Right lobe of liver (tissue), 6 donors: ENCODE data around the gene HSPG2. TPM values are rescaled to one million over a fixed set of nuclear protein-coding genes. Genes with fewer than 3 reads are reported as not detected.

Experiments used
- ATAC-seq, 4 donors: fragments of 200-7000 bp; cut with Tn5 transposase; one replicate each; pipeline ENCODE4 v1.9.1; 2020; ENCODE audit warnings: mild to moderate bottlenecking in 4 of 4, moderate library complexity in 4 of 4
- DNase-seq, 3 donors: peaks; one replicate each; pipeline ENCODE4 v3.0.0-alpha.2; 2020
- H3K27ac ChIP-seq, 3 donors: fragments of 200-600 bp; one replicate each; pipeline ENCODE4 v1.8.0; 2022
- H3K27me3 ChIP-seq, 2 donors: fragments of 200-600 bp; one replicate each; pipeline ENCODE4 v1.8.0; 2022
- H3K36me3 ChIP-seq, 4 donors: fragments of 200-600 bp; sonication (generic) in 1 of 4; one replicate each; pipeline versions ENCODE4 v1.5.1 to v1.8.0; 2017 to 2022; ENCODE audit warnings: control low read depth in 1 of 4
- H3K4me1 ChIP-seq, 4 donors: fragments of 200-600 bp; sonication (generic) in 1 of 4; one replicate each; pipeline versions ENCODE4 v1.5.1 to v1.8.0; 2017 to 2022; ENCODE audit warnings: control low read depth in 1 of 4
- H3K4me3 ChIP-seq, 3 donors: fragments of 200-600 bp; one replicate each; pipeline ENCODE4 v1.8.0; 2022
- H3K9me3 ChIP-seq, 4 donors: fragments of 200-600 bp; sonication (generic) in 1 of 4; one replicate each; pipeline versions ENCODE4 v1.5.1 to v1.8.0; 2017 to 2022; ENCODE audit warnings: control low read depth in 1 of 4
- CTCF ChIP-seq, 4 donors: fragments of 200-600 bp in 3 of 4; fragments of 450-650 bp in 1 of 4; IDR thresholded peaks; one replicate each; pipeline versions ENCODE4 v1.5.1 to v1.8.0; 2016 to 2022; ENCODE audit warnings: antibody characterized with exemption in 4 of 4, mild to moderate bottlenecking in 2 of 4
- POLR2A ChIP-seq: fragments of 450-650 bp; IDR thresholded peaks from one replicate; pipeline ENCODE4 v1.6.1; 2017; ENCODE audit warnings: antibody characterized with exemption, mild to moderate bottlenecking
- WGBS: methylation state at CpG from one replicate; pipeline ENCODE4 v1.1.6; 2018; ENCODE audit warnings: low coverage, low lambda C conversion rate; ENCODE audit not compliant: insufficient coverage; ENCODE audit errors: missing lambda C conversion rate; 5-methylcytosine and 5-hydroxymethylcytosine counted together
- intact Hi-C, 2 donors: fragments of 100-400 bp; cut with DNase I; formaldehyde crosslinking; loops; one replicate each; pipeline versions ENCODE4 v1.11.2 to v1.14.1; 2022
- total RNA-seq, 6 experiments: library from RNA; depleted of rRNA in 2 of 6; stranded (reverse); fragments of >200 nt in 2 of 6; fragmentation: NEBNext Ultra II Directional in 3 of 6; extraction: Animal tissue kit (Norgen Biotek cat#: 25700) in 3 of 6; gene quantifications; one replicate each; pipeline versions ENCODE4 v1.1.0 to v1.2.4, GENCODE V29; 2016 to 2023
- donor health status: DM: no; HTN: yes; CAD: no.
- donor health status: DM: no; HTN: no; CAD: no.
- donor health status: DM: no; HTN: no; CAD: no.
- donor health status: DM: no; HTN: yes; CAD: no.
- donor health status: DM: no; HTN: yes; CAD: no.

Gene HSPG2
- total RNA-seq, 6 experiments from 2014 or later = 31.3 to 90.9 (median 43.7) TPM

GRCh38 chr1:21834666-21835065 lies 102.4 kb downstream of the HSPG2 start:
- H3K4me3 ChIP-seq = no peak overlapping the region
- no peaks in the 10 kb centered on the region for H3K4me1 ChIP-seq
- WGBS = no CpG with 5 or more reads among the region's 16 CpGs
- H3K27me3 ChIP-seq = no peaks in the 10 kb centered on the region
- no peak for TF ChIP-seq POLR2A
- no peak for TF ChIP-seq CTCF (IDR thresholded peaks at IDR 0.05)
- intact Hi-C loops = no loop called here
- ATAC-seq = no peak
- no peaks in the 10 kb centered on the region for H3K36me3 ChIP-seq
- no peak overlapping the region for H3K27ac ChIP-seq
- no peaks in the 10 kb centered on the region for H3K9me3 ChIP-seq
- DNase-seq = no peak

GRCh38 chr1:21834094-21834493 lies 103.0 kb downstream of the HSPG2 start:
- ATAC-seq = no peak
- Histone ChIP-seq H3K27ac (no peak overlapping the region), H3K4me3 (no peak overlapping the region), H3K9me3 (no peaks in the 10 kb centered on the region), H3K4me1 (no peaks in the 10 kb centered on the region), H3K36me3 (no peaks in the 10 kb centered on the region), H3K27me3 (no peaks in the 10 kb centered on the region)
- TF ChIP-seq POLR2A (no peak), CTCF (IDR thresholded peaks at IDR 0.05) (no peak)
- DNase-seq = no peak
- WGBS = 100% methylated on average over 1 of the region's 1 CpG
- intact Hi-C loops = no loop called here

GRCh38 chr1:21833392-21833976 lies 103.6 kb downstream of the HSPG2 start:
- intact Hi-C loops = no loop called here
- no peak for ATAC-seq
- TF ChIP-seq CTCF (IDR thresholded peaks at IDR 0.05) = no peak
- TF ChIP-seq POLR2A = no peak
- no peaks in the 10 kb centered on the region for H3K27me3 ChIP-seq
- H3K4me1 ChIP-seq = no peaks in the 10 kb centered on the region
- H3K27ac ChIP-seq = no peak overlapping the region
- 82% methylated on average over 3 of the region's 11 CpGs for WGBS
- no peak overlapping the region for H3K4me3 ChIP-seq
- H3K9me3 ChIP-seq = no peaks in the 10 kb centered on the region
- no peak for DNase-seq
- no peaks in the 10 kb centered on the region for H3K36me3 ChIP-seq

GRCh38 chr1:21831454-21831970 lies 105.6 kb downstream of the HSPG2 start:
- WGBS = 100% methylated on average over 1 of the region's 14 CpGs
- Histone ChIP-seq H3K4me1 (no peaks in the 10 kb centered on the region), H3K27ac (no peak overlapping the region), H3K9me3 (no peaks in the 10 kb centered on the region), H3K4me3 (no peak overlapping the region), H3K27me3 (no peaks in the 10 kb centered on the region), H3K36me3 (no peaks in the 10 kb centered on the region)
- intact Hi-C loops = no loop called here
- DNase-seq = no peak
- TF ChIP-seq POLR2A (no peak), CTCF (IDR thresholded peaks at IDR 0.05) (no peak)
- ATAC-seq = peak in 2 of 4 donors; percentile 3 to 10
